G401.6 (cell line): ENCODE measurements around the gene PTPRF.

Source experiments
- FAIRE-seq: peaks from 2 replicates; lab custom pipeline; 2012; peaks lifted over from hg19 to GRCh38; lab: Jason Lieb, UNC

The PTPRF gene

DNA sequence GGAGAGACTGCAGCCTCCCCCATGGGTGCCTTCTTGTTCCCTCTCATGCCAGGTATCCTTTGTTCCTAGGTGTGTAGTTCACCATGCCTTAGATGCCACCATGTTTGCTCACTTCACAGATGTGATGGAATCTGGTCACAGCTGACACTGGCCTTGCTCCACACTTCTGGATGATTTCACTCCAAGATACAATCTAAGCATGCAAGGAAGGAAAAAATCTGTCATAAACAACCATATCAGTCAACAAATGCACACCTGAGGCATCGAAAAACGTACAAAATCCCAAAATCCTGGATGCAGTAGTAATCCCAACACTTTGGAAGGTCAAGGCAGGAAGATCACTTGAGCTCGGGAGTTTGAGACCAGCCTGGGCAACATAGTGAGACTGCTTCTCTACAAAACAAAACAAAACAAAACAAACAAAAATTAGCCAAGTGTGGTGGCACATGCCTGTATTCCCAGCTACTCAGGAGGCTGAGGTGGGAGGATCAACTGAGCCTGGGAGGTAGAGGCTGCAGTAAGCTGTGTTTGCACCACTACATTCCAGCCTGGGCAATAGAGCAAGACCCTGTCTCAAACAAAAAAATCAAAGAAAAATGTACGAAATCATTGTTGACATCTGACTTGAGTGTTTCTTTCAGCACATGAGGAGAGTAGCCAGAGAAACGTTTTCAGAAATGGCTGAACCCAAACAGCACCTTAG, 17.1 kb upstream of the PTPRF start:
- FAIRE-seq: no peak

DNA sequence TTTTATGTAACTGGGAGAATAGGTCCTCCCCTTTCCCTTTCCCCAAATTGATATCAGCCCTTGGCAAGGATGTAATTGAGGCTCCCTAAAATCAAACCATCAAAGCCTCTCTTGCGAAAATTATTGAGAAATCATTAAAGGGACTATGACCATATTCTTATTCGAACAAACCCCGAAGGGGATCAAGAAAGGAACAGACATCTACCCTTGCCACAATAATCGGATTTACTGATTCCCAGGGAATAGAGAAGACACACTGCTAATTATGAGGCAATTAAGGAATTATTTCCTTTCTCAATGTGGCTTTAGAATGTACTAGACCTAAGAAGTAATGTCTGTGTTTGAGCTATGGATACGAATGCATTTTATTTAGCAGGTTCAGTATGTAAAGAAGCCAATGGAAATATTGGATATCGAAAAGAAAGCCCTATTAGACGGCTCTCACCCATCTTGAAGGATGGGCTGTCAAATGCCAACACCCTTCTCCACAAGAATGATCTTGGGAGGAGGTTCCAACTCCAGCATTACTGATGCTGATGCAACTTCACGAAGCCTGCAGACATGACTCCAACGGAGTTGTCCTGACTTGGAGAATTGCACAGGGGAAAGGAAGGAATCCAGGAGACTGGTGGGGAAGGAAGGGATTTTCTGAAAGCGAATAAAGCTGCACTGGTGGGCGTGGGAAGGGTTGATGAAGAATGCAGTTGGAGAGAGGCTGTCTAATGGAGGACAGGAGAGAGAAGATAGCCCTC, 11.6 kb upstream of the PTPRF start:
- FAIRE-seq: no peak

DNA sequence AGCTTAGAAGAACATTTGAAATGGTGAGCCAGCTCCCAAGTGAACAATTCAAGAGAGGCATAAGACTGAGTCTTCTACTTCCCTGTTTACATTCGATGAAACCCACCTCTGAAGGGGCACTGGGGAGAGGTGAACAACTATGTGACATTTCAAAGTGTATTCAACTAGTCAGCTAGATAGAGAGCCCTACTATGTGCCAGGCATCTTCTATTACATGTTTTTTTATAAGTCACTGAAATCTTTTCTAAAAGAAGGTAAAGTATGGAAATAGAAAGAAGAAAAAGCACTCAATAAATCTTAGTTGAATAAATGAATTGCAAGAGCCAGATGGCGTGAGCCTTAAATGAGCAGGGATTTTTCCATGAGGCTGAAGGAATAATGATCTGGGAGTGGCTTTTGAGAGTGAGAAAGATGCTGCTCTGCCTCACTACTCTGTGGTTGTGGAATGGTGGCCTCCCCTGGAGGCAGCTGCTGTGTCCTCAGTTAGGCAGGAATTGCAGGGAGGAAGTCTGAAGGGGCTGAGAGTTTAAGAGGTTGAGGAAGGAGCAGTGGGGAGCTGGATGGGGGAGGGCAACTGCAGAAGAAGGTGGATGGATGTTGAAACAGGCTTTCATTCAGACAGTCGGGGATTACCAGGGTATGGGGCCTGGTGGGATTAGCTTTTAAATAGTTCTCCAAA, 10.4 kb upstream of the PTPRF start:
- FAIRE-seq: no peak

DNA sequence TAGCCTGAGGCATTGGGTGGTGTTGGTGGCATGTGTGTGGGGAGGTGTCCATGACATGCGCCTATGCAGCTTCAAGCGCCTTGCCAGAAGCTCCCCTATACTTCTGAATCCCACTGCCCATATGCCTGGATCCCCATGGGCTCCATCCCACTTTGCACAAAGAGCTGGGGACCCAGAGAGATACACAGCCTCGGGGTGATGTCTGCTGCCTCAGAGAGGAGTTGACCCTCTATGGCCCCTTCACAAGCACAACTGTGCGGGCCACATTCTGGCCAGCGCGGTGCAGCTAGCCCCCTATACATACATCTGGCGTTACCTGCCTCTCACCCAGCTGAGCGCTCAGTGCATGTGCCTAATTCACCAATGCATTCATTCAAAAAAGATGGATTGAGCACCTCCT, 9.6 kb upstream of the PTPRF start:
- FAIRE-seq: no peak

DNA sequence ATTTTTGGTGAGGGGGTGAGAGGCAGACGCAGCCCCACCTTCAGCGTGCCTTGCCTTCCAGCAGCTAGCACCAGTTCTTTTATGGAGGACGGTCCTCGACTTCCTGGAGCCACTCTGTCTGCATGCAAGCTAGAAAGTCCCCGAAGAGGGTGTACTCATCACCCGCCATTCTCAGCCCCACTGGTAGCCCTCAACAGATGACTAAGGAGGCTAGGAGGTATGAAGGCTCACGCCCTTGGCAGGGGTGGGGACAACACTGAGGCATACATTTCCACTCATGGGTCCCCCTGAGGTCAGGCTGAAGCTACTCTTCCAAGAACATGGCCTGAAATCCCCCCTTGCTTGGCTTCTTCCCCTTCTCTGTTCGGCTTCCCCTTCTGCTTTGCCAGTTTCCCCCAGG, 8.9 kb upstream of the PTPRF start:
- FAIRE-seq: no peak

DNA sequence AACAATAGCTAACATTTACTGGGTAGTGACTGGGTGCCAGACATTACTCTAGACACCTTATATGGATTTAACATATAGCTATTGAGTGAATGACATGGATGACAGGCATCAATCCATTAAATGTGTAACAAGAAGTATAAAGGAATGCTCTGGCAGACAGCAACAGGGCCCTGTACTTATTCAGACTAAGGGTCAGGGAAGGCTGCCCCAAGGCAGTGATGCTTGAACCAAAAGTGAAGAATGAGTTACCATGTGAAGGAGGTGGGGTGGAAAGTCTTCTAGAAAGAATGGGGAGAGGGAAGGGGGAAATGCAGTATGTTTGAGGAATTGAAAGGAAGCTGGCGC, 8.3 kb upstream of the PTPRF start:
- FAIRE-seq: no peak

DNA sequence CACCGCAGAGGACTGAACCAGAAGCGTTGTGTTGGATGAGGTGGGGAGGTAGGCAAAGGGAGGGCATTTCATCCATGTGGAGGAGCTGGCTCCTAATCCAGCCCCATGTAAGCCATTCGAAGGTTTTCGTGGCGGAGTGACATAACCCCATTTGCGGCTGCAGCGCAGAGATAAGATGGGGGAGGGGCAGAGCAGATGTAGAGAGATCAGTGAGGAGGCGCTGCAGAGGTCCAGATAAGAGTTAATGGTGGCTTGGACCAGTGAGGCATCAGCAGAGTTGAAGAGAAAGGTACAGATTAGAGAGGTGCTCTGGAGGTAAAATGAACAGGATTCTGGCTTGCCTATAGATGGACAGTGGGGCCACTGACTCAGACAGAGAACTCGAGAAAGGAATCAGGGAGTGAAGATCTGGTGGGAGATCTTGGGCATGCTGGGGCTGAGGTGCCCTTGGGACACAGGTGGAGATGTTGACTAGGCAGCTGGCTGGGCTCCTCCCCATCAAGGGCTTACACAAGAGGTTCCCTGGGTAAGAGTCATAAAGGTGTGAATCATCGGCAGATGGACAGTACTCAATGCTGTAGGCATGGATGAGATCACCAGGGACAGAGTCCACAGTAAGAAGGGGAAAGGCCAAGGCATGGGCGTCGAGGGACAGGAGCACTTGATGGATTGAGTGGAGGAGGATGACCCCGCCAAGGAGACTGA, 7.8 kb upstream of the PTPRF start:
- no peak for FAIRE-seq

DNA sequence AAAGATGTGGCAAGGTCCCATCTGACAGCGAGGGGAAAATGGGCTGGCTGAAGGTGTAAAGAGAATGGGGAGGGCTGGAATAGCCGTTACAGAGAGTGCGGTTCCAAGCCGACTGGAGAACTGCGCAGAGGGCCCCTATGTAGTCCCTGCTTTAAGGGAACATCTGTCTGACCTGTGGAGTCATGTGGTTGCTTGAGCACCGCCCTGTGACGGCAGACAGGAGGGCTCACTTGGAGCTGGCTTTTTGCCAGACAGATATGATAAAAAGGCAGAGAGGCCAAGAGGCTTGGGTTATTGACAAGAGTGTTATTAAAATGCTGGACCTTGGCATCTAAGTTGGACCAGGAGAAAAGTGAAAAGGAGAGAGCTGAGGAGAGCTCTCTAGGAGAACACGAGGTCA, 5.9 kb upstream of the PTPRF start:
- FAIRE-seq: no peak

DNA sequence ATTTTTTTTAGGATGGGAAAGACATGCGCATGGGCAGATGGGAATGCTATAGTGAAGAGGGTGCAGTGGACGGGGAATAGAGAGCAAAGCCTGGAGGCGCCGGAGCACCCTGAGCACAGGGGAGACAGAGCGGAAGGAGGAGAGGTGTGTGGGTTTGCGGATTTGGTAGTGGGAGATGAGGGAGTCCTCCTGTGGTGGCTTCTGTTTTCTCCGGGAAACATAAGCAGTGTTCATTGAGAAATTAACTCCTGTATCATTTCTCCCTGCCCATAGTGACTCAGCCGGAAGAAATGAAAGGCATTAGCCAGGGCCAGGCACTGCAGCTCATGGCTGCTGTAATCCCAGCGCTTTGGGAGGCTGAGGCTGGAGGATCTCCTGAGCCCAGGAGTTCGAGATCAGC, 4.7 kb upstream of the PTPRF start:
- FAIRE-seq: no peak

DNA sequence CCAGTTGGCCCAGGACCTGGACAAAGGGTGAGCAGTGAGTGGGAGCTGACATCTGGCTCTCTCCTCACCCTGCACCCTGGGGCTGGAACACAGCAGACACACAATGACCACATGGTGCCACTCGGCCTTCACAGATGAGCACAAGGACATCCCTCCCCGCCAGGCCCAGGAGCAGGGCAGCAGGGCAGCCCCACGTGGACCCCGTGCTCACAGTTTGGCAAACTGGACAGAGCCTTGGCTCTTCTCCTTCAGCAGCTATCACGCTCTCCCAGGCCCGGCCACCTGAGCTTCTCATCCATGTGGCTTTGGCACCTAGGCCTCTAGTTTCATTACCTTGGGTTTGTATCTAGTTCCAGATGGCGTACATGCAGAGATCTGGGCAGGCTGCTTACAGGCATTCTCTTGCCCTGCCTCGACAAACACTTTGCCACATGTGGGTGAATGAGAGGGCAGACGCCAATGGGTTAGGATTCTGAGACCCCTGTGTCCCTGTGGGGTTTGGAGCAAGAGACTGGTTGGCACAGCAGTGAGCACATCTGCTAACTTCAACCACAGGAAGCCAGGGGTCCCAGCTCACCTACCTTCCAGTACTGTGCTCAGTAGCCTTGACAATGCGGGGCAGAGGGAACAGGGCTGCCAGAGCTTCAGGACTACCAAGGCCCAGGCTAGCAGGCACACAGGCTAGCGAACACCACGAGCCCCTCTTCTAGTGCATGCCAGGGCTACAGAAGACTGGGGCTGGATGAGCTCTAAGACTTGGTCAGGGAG, 3.4 kb upstream of the PTPRF start:
- FAIRE-seq: no peak

DNA sequence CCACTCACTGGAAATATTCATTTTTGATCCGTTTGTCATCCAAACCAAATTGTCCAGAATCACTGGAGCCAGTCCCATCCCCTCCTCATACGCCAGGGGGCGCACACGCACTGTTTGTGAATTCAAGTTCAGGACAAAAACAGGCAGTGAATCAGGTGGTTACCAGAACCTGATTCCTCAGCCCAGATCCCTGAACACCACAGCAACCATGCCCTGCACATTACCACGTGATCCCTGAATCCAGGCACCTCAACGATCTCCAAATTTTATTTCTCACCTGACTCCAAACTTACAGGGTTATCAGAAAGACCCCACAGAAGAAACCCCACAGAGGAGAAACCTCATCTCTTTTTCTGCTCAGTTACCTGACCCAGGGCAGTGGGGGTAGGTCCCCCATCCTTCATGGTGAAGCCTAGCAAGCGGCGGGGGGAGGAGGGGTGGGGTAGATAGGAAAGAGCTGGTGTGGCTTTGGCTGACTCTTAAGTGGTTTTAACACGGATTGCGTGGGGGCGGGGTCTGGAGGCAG, 1.4 kb upstream of the PTPRF start:
- peak; percentile 97 for FAIRE-seq

DNA sequence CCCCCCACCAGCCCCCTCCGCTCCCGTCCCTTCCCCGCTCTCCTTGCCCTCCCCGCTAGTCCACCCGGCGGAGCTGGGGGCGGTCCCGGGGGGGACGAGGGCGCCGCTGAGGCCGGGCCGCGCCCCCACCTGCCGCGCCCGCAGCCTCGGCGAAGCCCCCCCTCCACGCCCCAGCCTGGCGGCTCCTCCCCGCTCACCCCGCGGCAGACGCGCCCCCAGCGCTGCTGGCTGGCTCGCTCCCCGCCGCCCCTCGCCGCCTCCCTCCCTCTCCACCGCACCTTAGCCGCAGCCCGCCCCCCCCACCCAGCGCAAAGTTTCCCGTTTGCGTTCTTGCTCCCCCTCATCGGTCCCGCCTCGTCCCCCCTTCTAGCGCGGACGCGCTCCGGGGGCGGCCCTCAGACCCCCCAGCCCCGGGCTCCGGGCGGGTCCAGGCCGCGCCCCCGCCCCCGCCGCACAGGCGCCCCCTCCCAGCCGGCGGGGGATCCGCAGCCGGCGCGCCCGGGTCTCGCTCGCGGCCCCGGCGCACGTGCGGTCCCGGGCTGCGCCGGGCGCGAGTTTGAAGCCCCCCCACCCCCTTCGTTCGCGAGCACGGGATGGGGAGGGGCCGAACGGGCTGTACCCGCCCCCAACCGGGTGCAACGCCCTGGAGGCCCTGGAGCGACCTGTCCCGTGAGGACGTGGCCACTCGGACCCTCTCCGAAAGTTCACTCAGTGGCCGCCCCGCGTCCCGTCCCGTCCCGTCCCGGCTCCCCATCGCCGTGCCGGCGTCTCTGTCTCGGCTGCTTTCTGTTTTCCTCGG, 623 bp downstream of the PTPRF start:
- FAIRE-seq: no peak

DNA sequence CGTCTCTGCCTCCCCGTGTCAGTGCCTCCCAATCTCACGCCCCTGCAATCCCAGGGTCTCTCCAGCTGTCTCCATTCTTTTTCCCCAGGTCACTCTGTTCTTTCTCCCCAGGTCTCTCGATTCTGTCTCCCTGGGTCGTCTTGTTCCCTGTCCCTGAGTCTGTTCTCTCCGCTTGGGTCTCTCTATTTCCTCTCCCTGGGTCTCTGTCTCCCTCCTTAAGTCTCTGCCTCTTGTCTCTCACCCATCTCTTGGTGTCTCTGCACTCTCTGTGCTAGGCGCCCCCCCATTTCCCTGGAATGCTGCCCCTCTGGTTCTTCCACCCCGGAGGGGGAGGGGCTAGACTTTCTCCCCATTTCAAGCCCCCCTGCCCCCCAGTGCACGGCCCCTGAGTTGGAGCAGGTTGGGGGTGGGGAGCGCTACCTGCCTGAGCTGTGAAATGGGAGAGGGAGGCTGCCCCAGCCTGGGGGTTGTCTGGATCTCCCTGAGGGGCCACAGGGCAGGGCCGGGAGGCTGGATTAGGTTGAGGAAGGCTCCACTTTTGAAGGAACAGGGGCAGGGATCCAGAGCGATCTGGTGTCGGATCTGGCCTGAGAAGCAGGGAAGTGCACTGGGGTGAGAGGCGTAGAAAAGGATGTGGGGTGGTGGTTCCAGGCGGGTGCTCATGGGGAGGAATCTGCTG, 1.4 kb downstream of the PTPRF start:
- FAIRE-seq: no peak

DNA sequence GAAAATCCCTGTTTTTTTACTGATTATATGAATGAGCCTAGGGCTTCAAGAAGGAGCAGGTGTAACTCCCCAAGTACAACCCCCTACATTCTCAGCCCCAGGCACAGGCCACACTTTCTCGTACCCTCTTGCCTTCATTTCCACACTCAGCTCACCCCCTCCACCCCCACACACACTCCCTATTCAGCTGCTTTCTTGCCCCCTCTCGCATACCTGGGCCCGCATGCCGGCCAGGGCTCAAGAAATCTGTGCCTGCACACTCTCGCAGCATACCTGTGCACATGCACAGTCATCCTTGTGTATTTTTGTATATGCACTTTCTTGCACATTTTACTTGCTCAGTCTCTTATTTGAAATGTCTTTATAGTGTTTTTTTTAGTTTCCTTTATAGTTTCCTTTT, 2.0 kb downstream of the PTPRF start:
- no peak for FAIRE-seq

DNA sequence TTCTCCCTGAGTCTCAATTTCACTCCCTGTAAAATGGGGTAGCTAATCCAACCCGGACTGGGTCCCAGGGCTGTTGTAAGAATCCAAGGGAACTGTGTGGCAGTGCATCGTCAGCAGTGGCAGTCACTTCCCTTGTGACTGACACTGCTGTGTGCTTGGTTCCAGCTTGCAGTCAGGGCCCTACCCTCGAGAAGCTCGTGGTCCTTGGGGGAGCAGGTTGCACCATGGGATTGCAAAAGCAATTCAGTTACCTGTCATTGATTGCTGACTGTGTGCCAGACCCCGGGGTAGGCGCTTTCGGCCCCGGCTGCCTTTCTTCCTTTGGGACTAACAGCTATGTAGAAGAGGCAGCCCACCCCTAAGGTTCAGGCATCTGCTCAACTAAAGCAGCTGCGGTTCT, 2.9 kb downstream of the PTPRF start:
- no peak for FAIRE-seq

DNA sequence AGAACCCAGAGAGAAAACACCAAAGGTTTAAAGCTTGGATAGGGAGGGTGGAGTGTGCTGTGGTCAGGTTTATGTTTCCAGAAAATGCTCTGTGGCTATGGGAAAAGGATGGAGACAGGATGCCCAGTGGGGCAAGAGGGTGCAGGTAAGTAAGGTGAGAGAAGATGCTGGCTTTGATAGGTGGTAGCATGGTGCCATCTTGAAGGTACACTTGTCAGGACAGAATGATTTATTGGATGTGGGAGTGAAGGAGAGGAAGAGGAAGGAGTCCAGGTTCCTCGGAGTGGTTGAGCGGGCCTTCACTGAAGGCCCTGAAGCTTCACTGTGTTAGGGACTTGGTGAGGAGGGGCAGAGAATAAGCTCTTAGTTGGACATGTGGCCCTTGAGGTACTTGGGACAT, 3.6 kb downstream of the PTPRF start:
- no peak for FAIRE-seq

DNA sequence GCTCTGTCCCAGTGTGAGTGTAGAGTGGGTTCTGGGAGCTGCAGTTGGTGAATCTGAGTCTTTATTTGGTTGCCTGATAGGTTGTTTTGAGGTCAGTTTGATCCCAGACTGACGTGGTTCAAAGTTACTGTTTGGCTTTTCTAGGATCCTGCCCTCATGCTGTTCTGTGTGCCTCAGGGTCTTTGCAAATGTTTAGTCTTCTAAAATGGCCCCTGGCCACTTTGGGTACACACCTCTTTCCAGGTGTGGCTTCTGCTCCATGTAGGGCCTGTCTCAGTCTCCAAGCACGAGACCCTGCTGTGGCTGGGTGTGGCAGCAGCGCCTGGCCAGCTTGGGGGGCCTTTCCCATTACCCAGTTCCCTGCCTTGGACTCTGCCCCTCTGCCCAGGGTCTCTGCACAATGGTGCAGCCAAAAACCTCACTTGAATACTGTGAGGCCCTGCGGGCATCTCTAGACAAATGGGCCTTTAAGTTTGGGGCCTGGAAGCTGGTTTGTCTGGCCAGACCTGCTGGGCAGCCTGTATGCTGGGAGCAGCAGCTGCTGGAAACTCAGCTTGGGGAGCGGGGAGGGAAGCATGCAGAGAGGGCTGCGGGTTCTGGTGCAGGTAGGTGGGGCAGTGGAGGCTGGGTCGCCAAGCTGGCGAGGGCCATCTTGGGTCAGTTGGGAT, 5.6 kb downstream of the PTPRF start:
- no peak for FAIRE-seq

DNA sequence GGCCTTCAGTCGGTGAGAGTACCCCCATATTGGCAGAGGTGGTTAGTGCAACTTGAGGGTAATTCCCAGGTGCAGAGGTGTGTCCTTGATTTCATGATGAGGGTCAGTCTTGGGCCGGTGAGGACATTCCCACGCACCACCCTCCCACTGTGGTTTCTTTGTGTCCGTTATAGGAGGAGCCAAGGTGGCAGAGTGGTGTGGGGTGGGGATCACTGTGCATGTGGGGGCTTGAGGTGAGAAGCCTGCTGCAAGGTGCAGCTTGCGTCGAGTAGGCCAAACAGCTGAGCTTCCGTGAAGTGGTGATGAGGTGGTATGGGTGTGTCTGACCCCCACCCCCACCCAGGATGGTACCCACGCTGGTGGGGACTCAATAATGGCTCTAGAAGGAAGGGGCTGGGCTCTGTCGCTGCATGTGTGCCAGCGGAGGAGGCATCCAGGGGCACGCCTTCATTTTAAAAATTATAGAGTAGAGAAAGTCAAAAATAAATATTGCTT, 6.2 kb downstream of the PTPRF start:
- FAIRE-seq: no peak

DNA sequence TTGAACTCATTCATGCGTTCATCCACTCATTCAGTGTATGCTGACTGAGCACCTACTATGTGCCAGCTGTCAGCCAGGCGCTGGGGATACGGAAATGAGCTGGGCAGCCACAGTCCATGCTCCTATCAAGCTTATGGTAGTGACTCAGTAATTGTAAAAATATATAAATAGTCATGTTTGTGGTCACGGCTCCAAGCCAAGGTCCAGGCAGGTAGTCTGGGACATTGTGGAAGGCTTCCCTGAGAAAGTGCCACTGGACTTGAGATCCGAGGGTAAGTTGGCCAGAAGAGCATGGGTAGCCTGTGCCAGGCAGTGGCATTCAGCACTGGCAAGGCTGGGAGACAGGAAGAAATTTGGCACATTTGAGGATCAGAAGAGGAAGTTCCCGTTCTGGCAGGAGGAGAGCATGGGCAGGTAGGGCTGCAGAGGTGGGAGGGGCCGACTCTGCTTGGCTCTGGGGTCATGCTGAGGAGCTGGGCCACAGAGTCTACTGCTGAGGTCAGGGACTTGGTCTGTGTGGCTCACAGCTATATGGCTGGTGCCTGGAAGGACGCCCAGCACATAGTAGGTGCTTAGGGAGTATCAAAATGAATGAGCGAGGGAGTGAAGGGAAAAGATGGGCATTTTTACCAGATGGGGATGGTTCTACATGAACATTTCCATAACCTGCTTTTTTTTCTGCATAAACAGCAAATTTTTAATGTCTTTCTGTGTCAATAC, 6.9 kb downstream of the PTPRF start:
- no peak for FAIRE-seq
